GM12865 (cell line): ENCODE data around the gene PARP2.
"Not testable (repeated sequence)": the region's sequence is repeated elsewhere in the genome, so short reads cannot be mapped to it uniquely, and the experiment has no call there.

Source experiments
- DNase-seq: peaks from one replicate; pipeline ENCODE4 v3.0.0; 2010; ENCODE audit warnings: low read depth
- H3K4me3 ChIP-seq: 2 replicates; pipeline ENCODE4 v1.5.1; 2011; ENCODE audit warnings: mild to moderate bottlenecking, low read depth, low read length, control low read depth
- TF ChIP-seq, protein P1 (sequence below): IDR thresholded peaks from 2 replicates; pipeline ENCODE4 v1.5.1; 2011; ENCODE audit warnings: low read length, control low read depth, low read depth, inconsistent platforms; ENCODE audit not compliant: insufficient read depth; ENCODE audit errors: missing control alignments

The PARP2 gene

DNA sequence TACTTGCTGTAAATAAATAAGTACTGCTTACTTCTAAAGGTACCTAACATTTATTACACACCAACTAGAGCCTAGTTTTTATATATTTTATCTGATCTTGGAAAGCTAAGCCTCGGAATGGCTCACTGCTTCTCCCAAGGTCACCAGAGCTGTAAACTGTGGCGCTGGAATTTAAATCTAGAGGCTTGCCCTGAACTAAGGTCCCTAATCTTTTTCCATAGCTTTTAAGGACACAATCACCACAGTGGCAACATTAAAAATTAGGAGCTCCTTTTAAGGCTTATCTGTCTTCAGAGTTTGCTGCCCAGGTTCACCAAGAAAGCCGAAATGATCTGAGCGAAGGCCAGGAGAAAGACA, 11.0 kb upstream of the PARP2 start:
- peak overlapping the region; percentile 100 for H3K4me3 ChIP-seq
- TF ChIP-seq, protein P1, sequence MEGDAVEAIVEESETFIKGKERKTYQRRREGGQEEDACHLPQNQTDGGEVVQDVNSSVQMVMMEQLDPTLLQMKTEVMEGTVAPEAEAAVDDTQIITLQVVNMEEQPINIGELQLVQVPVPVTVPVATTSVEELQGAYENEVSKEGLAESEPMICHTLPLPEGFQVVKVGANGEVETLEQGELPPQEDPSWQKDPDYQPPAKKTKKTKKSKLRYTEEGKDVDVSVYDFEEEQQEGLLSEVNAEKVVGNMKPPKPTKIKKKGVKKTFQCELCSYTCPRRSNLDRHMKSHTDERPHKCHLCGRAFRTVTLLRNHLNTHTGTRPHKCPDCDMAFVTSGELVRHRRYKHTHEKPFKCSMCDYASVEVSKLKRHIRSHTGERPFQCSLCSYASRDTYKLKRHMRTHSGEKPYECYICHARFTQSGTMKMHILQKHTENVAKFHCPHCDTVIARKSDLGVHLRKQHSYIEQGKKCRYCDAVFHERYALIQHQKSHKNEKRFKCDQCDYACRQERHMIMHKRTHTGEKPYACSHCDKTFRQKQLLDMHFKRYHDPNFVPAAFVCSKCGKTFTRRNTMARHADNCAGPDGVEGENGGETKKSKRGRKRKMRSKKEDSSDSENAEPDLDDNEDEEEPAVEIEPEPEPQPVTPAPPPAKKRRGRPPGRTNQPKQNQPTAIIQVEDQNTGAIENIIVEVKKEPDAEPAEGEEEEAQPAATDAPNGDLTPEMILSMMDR = no peak
- DNase-seq = no peak

DNA sequence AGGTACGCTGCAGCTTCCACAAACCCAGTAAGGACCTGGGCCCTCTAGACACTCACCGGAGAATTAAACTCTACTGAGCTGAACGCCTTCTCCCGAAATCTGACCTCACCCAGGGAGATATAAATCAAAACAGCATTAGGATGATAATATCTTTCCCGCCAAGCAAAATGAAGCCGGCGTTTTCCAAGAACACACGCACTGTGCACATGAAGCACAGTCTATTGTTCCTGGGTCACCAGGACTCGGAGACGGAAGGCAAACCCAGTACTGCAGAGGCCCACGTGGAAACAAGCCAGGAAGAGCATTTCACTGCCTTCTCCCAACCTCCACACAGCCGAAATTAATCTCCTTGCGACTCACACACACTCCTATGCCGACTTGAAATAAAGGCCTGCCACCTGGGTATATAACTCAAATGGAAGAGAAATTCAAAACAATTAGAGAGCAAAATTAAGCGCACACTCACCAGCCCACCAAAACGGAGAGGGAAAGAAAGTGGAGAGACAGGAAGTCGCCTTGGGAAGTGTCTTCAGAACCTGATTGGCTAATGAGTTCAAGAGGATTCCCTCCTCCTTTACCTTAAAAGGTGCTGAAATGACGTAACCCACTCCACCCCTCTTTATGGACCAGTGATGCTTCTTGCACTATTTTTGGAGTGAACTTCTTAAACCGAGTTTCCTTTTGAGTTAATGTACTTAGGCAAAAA, 10.5 kb upstream of the PARP2 start, which contains the start of gene CCNB1IP1:
Gene CCNB1IP1, minus strand, starts transcription at position 492 of the 706 bp plus-strand sequence. CDS start 16,756 bp downstream, outside the sequence.
- peak; percentile 91 for DNase-seq
- TF ChIP-seq, protein P1 = no peak
- peak within 1 kb of the TSS; percentile 100 for H3K4me3 ChIP-seq

DNA sequence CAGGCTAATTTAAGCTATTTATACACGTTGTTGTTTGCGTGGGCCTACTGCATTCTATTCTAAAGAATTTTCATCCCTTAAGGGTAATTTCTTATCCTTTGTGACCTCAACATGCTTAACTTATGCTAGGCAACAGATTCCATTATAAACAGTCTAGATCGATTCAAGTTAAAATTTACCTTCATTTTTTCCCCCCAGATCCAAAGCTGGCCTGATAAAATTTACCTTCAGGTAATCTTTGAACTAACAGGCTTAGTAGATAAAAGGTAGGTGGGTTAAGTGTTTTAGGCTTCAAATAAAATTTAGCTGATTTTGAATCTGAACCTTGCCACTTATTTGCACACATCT, 10.0 kb upstream of the PARP2 start:
- H3K4me3 ChIP-seq = peak overlapping the region; percentile 100
- TF ChIP-seq, protein P1 = no peak
- no peak for DNase-seq

DNA sequence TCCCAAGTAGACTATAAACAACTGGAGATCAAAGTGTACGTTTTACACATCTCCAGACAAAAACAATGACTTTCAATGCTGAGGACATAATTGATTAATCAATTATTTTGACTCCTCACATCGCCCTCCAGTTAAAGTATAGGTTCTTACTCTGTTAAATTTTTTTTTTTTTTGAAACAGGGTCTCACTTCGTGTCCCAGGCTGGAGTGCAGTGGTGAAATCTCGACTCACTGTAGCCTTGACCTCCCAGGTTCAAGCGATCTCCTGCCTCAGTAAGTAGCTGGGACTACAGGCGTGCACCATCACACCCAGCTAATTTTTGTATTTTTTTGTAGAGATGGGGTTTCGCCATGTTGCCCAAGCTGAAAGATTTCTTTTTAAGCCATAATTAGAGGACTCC, 9.4 kb upstream of the PARP2 start:
- no peak for DNase-seq
- no peak overlapping the region for H3K4me3 ChIP-seq
- TF ChIP-seq, protein P1 = no peak

DNA sequence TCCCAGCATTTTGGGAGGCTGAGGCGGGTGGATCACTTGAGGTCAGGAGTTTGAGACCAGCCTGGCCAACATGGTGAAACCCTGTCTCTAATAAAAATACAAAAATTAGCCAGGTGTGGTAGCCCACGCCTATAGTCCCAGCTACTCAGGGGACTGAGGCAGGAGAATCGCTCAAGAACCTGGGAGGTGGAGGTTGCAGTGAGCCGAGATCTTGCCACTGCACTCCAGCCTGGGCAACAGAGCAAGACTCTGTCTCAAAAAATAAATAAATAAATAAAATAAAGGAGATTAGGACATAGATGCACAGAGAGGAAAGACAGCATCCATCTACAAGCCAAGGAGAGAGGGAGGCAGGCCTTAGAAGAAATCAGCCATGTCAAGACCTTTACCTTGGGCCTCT, 2.4 kb upstream of the PARP2 start:
- DNase-seq, H3K4me3 ChIP-seq: not testable (repeated sequence)

DNA sequence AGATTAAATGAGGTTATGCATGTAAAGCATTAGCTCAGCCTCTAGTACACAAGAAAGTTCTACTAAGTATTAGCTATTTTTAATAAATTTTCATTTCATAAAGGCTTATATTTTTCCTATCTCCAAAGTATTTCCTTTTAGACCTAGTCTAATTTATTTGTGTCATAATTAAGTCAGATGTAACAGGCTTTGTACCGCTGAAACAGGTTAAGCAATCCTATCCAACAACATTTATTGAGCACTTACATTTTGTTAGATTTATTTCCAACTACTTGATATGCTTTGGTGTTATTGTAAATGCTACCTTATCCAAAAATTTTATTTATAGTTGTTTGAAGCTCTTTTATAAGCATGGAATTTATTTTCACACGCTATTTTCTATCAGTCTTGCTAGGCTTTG, 1.8 kb upstream of the PARP2 start:
- no peak for DNase-seq
- TF ChIP-seq, protein P1 = no peak
- peak overlapping the region; percentile 68 for H3K4me3 ChIP-seq

DNA sequence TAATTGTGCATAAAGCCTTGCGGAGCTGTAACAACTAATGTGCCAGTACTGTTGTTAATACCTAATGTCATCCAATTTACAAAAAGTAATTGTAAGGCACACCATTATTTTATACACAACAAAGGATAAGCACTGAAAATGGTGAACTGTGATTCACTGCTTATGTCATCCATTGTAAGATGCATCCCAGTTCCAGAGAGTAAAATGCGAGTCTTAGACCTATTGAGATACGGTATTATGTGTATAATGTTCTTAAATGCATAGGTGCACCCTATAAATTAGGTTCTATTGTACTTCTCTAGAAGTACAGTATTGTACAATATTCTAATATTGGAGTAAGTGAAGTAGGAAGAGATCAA, 406 bp downstream of the PARP2 start:
- TF ChIP-seq, protein P1 = no peak
- DNase-seq = no peak
- peak overlapping the region; percentile 68 for H3K4me3 ChIP-seq
